Heart right ventricle (tissue), 16 donors: ENCODE results near the gene CDC45. TPM values are rescaled to one million over a fixed set of nuclear protein-coding genes. Genes with fewer than 3 reads are reported as not detected.

ENCODE experiments used
- ATAC-seq, 8 donors: fragments of 200-7000 bp; cut with Tn5 transposase; one replicate each; pipeline ENCODE4 v1.9.1; 2020; ENCODE audit warnings: mild to moderate bottlenecking in 8 of 8, moderate library complexity in 8 of 8, moderate number of reproducible peaks in 1 of 8
- DNase-seq, 2 donors: peaks; one replicate each; pipeline ENCODE4 v3.0.0-alpha.2; 2020
- H3K27ac ChIP-seq, 10 donors: fragments of 200-600 bp; sonication (generic) in 2 of 10; one replicate each; pipeline versions ENCODE4 v1.5.0 to v1.8.0; 2020 to 2022; ENCODE audit warnings: mild to moderate bottlenecking in 3 of 10
- H3K27me3 ChIP-seq, 7 donors: fragments of 200-600 bp; one replicate each; pipeline ENCODE4 v1.8.0; 2021 to 2022; ENCODE audit warnings: mild to moderate bottlenecking in 2 of 7
- H3K36me3 ChIP-seq, 9 donors: fragments of 200-600 bp; sonication (generic) in 1 of 9; one replicate each; pipeline versions ENCODE4 v1.5.0 to v1.8.0; 2020 to 2022; ENCODE audit warnings: mild to moderate bottlenecking in 2 of 9
- H3K4me1 ChIP-seq, 9 donors: fragments of 200-600 bp; sonication (generic) in 1 of 9; one replicate each; pipeline versions ENCODE4 v1.5.0 to v1.8.0; 2020 to 2022; ENCODE audit warnings: mild to moderate bottlenecking in 4 of 9
- H3K4me3 ChIP-seq, 10 donors: fragments of 200-600 bp; sonication (generic) in 2 of 10; one replicate each; pipeline versions ENCODE4 v1.5.0 to v1.8.0; 2020 to 2022; ENCODE audit warnings: mild to moderate bottlenecking in 7 of 10, moderate library complexity in 2 of 10
- H3K9me3 ChIP-seq, 11 donors: fragments of 200-600 bp in 10 of 11; sonication (generic) in 2 of 11; one replicate each; pipeline versions ENCODE4 v1.5.0 to v1.8.0; 2013 to 2022; ENCODE audit warnings: mild to moderate bottlenecking in 2 of 11, control low read depth in 1 of 11, moderate library complexity in 1 of 11
- WGBS, 2 donors: extraction: QIAGEN DNeasy Blood & Tissue Kit; methylation state at CpG; one replicate each; pipeline ENCODE4 v1.1.7; 2013; ENCODE audit warnings: inconsistent platforms in 1 of 2; 5-methylcytosine and 5-hydroxymethylcytosine counted together
- intact Hi-C, 10 donors: fragments of 100-400 bp; cut with DNase I; formaldehyde crosslinking; loops; one replicate each; pipeline versions ENCODE4 v1.11.1 to v1.14.2; 2022
- polyA plus RNA-seq, 2 donors: library from polyadenylated mRNA; stranded (reverse); fragments of 200-250 nt; gene quantifications; one replicate each; pipeline ENCODE4 v1.2.3, GENCODE V29; 2013
- total RNA-seq, 10 donors: library from RNA; stranded (reverse); fragmentation: NEBNext Ultra II Directional in 3 of 10; extraction: Animal tissue kit (Norgen Biotek cat#: 25700) in 3 of 10; gene quantifications; one replicate each; pipeline versions ENCODE4 v1.2.1 to v1.2.4, GENCODE V29; 2021 to 2023
- TF ChIP-seq, protein P1 (sequence below), 9 donors: fragments of 200-600 bp; sonication (generic) in 2 of 9; IDR thresholded peaks; one replicate each; pipeline versions ENCODE4 v1.5.0 to v1.8.0; 2021 to 2022; ENCODE audit warnings: antibody characterized with exemption in 9 of 9, mild to moderate bottlenecking in 5 of 9, moderate library complexity in 1 of 9
- donor health status: Arrhythmogenic right ventricular cardiomyopathy.
- donor health status: ischemic (EF 13 %, LVEDD 7.1; RV severe dilation, severe dysfunction).
- donor health status: healthy with polysubstance abuse.
- donor health status: DM: no; HTN: yes; CAD: no.
- donor health status: DM: no; HTN: no; CAD: no.
- donor health status: ischemic (EF 25% LVEDD 6.9; RV normal size, moderate dysfunction).
- donor health status: ischemic (EF 25% LVEDD 5.7; RV mildly dilated, moderate dysfunction).
- donor health status: healthy.
- donor health status: DM: yes; HTN: yes; CAD: no.
- donor health status: Ischemic cardiomyopathy.
- donor health status: ischemic (EF 35%, LVEDD 5.7; RV mildly dilated, moderate dysfunction).
- donor health status: nonischemic (EF 11% LVEDD 7.7; RV severe dilation, severe dysfunction).
- donor health status: DM: yes; HTN: yes; CAD: no.
- donor health status: PGD.
- donor health status: ischemic (EF 29% LVEDD 5.4; RV normal size, mild dysfunction).
- donor health status: nonischemic (EF 23%, LVEDD 6.1; RV moderate dilation, normal function).

The CDC45 gene
- total and polyA plus RNA-seq, 12 donors = 0.15 to 3.4 (median 0.57) TPM; not detected in 4

DNA sequence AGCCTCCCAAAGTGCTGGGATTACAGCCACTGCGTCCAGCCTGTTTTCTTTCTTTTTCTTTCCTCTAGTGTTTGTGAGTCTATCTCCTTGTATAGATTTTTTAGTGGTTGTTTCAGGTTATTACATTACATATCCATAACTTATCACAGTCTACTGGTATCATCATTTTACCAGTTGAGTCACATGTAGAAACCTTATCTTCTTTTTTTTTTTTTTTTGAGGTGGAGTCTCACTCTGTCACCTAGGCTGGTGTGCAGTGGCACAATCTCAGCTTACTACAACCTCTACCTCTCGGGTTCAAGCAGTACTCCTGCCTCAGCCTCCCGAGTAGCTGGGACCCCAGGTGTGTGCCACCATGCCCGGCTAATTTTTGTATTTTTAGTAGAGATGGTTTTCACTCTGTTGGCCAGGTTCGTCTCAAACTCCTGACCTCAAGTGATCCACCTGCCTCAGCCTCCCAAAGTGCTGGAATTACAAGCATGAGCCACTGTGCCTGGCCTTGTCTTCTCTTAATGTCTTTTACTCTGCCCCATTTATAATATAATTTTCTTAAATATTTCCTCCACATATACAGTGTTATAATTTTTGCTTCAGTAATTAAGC, 11.0 kb downstream of the CDC45 start:
- Histone ChIP-seq H3K4me1 (peaks cover 0 to 6% (median 0%) of the 10 kb centered on the region in 9 donors), H3K27me3 (no peaks in the 10 kb centered on the region), H3K9me3 (no peaks in the 10 kb centered on the region), H3K4me3 (no peak overlapping the region), H3K36me3 (peaks cover 0 to 13% (median 0%) of the 10 kb centered on the region in 9 donors), H3K27ac (no peak overlapping the region)
- DNase-seq (no peak), ATAC-seq (no peak)
- TF ChIP-seq, protein P1, sequence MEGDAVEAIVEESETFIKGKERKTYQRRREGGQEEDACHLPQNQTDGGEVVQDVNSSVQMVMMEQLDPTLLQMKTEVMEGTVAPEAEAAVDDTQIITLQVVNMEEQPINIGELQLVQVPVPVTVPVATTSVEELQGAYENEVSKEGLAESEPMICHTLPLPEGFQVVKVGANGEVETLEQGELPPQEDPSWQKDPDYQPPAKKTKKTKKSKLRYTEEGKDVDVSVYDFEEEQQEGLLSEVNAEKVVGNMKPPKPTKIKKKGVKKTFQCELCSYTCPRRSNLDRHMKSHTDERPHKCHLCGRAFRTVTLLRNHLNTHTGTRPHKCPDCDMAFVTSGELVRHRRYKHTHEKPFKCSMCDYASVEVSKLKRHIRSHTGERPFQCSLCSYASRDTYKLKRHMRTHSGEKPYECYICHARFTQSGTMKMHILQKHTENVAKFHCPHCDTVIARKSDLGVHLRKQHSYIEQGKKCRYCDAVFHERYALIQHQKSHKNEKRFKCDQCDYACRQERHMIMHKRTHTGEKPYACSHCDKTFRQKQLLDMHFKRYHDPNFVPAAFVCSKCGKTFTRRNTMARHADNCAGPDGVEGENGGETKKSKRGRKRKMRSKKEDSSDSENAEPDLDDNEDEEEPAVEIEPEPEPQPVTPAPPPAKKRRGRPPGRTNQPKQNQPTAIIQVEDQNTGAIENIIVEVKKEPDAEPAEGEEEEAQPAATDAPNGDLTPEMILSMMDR (IDR thresholded peaks at IDR 0.05) = no peak
- WGBS, 2 donors = 96 to 98% methylated on average over 5 of the region's 5 CpGs
- intact Hi-C loops = loop anchor here in 1 of 10 donors (5.0 kb wide), 1 partner anchor 142 kb away; no protein-coding TSS in a partner anchor

DNA sequence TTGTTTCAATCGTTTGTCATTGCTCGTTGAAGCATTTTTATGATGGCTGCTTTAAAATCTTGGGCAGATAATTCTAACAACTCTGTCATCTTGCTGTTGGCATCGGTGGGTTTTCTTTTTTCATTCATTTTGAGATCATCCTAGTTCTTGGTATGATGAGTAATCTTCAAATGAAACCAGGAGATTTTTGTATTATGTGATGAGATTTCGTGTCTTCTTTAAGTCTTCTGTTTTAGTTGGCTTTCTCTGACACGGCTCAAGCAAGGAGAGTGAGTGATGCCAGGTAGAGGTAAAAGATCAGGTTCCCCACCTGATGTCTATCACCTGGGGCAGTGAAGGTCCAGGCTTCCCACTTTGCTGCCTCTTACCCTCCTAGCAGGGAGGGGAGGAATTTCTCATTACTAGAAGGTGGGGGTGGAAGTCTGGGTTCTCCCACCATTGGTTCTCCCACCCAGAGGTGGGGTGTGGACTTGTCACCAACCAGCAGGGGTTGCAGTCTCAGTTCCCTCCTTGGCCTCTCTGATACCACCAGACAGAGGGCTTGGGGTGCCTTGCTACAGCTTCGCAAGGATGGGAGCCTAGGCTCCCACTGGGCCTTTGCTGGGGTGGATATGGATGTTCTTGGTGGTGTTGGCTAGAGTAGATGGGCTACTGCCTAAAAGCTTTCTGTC, 12.9 kb downstream of the CDC45 start:
- ATAC-seq (no peak), DNase-seq (no peak)
- TF ChIP-seq, protein P1 (IDR thresholded peaks at IDR 0.05) = no peak
- intact Hi-C loops = loop anchor here in 1 of 10 donors (5.0 kb wide), 1 partner anchor 140 kb away; no protein-coding TSS in a partner anchor
- Histone ChIP-seq H3K27ac (no peak overlapping the region), H3K9me3 (no peaks in the 10 kb centered on the region), H3K4me3 (no peak overlapping the region), H3K4me1 (peaks cover 0 to 11% (median 0%) of the 10 kb centered on the region in 9 donors), H3K36me3 (peaks cover 0 to 13% (median 0%) of the 10 kb centered on the region in 9 donors), H3K27me3 (no peaks in the 10 kb centered on the region)
- WGBS, 2 donors = 93 to 98% methylated on average over 6 of the region's 6 CpGs

DNA sequence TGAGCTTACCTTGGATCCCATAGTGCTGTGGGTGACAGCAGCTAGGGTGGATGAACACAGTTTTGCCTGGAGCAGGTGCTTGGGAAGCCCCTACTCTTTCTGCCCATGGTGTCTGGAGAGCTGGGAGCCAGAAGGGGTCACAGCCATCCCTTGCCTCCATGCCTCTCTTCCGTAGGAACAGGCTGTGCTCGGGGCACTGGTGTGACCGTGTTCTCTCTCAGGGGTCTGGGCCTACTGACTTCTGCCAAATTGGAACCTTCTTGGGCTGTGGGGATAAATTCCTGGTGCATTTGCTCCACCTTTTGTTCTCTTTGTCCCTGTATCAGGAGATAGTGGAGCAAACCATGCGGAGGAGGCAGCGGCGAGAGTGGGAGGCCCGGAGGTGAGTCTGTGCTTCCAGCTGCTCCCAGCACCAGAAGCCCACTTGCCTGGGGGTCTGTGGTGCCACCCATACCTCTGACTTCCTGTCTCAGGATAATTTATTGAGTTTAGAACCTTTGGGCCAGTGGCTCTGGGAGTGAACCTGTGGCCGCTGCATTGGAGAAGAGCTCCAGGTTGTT, 14.4 kb downstream of the CDC45 start:
- peaks cover 0 to 16% (median 0%) of the 10 kb centered on the region in 9 donors for H3K36me3 ChIP-seq
- peaks cover 0 to 7% (median 0%) of the 10 kb centered on the region in 9 donors for H3K4me1 ChIP-seq
- intact Hi-C loops = loop anchor here in 2 of 10 donors (2.0 to 5.0 kb wide), 2 partner anchors 137 to 138 kb away; no protein-coding TSS in a partner anchor
- TF ChIP-seq, protein P1 (IDR thresholded peaks at IDR 0.05) = no peak
- no peak overlapping the region for H3K27ac ChIP-seq
- ATAC-seq (no peak), DNase-seq (no peak)
- WGBS, 2 donors = 96% methylated on average over 8 of the region's 8 CpGs
- no peaks in the 10 kb centered on the region for H3K27me3 ChIP-seq
- no peaks in the 10 kb centered on the region for H3K9me3 ChIP-seq
- no peak overlapping the region for H3K4me3 ChIP-seq

DNA sequence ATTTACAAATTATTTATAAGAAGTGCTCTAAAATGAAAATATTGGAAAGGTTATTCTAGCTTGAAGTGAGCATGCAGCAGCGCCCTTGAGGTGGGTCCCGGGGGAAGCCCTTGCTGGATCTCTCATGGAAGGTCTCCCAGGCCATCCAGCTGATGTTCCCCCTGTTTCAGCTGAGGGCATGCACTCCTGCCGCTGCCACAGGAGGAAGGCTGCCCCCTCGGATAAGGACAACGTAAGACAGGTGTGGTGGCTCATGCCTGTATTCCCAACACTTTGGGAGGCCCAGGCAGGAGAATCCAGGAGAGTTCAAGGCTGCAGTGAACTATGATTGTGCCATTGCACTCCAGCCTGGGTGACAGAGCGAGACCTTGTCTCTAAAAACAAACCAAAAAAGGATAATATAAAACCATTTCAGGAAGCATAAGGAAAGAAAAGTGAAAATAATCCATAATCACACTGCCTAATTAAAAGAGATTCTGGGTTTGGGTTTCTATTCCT, 15.0 kb downstream of the CDC45 start:
- Histone ChIP-seq H3K4me1 (peaks cover 0 to 4% (median 0%) of the 10 kb centered on the region in 9 donors), H3K36me3 (peaks cover 0 to 16% (median 0%) of the 10 kb centered on the region in 9 donors), H3K4me3 (no peak overlapping the region), H3K27ac (no peak overlapping the region), H3K27me3 (no peaks in the 10 kb centered on the region), H3K9me3 (no peaks in the 10 kb centered on the region)
- ATAC-seq = no peak
- no peak for DNase-seq
- intact Hi-C loops = loop anchor here in 4 of 10 donors (2.0 to 5.0 kb wide), 3 partner anchors 133 to 138 kb away; no protein-coding TSS in a partner anchor
- WGBS, 2 donors = 94 to 96% methylated on average over 6 of the region's 6 CpGs
- TF ChIP-seq, protein P1 (IDR thresholded peaks at IDR 0.05) = no peak
